Hippocampal formation (tissue), 2 donors: ENCODE results near the gene GNPTG.

Experiments
- DNase-seq, 2 donors: peaks; one replicate each; lab custom pipeline; 2025; lab: John Stamatoyannopoulos, UW

GNPTG gene

DNA sequence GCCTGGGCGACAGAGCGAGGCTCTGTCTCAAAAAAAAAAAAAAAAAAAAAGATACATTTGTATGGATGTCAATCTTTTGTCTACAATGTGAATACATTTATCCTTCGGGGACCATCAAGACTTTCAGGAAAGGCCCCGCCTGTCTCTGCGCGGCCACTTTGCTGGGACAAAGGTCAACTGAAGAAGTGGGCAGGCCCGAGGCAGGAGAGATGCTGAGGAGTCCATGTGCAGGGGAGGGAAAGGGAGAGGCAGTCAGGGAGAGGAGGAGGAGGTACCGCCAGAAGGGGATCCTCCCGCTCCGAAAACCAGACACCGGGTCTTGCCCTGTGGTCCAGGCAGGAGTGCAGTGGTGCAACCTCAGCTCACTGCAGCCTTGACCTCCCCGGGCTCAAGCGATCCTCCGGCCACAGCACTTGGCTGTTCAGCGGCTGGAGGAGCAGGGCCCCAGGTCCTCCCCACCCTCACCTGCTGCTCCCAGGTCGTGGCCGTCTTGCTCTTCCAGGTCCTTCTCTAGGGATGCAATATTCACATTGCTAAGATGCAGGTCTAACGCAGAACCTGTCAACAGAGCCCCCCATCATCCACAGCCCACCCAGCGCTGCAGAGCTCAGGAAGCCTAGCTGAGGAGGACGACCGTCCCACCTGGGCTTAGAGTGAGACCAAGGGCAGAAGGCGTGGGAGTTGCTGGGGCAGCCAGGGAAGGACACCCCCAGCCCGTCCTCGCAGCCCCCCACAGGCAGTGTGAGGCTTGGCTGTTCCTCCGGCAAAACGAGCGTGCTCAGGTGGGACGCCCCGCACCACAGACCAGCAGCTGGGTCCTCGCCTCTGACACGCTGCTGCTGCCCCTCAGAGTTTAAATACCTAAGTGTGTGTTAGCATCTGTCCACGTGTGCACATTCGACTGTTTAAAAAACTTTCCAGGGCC, 19.6 kb downstream of the GNPTG start:
- no peak for DNase-seq

DNA sequence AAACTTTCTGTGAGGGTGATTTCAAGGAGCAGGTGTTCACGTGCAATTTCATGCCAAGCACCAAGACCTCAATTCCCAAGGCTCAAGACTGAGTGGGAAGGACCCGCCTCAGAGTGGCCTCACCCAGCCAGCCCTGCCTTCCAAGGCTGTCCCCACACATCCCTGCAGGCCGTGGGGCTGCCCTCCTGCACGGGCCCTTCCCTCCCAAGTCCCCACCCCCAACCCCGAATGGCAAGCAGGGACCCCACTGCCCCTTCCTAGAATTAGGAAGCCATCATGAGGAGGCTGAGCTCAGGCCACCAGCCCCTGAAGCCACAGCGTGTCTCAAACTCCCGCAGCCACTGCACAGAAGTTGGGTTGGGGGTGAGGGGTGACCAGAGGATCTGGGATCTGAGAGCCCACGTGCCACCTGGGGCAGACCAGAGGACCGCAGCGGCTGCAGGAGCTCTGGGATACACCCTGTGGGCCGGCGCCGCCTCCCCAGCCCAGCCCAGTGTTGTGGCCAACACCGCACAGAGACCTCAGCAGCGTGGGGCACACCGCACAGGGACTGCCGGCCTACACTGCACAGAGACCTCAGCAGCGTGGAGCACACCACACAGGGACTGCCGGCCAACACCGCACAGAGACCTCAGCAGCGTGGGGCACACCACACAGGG, 20.7 kb downstream of the GNPTG start:
- no peak for DNase-seq

DNA sequence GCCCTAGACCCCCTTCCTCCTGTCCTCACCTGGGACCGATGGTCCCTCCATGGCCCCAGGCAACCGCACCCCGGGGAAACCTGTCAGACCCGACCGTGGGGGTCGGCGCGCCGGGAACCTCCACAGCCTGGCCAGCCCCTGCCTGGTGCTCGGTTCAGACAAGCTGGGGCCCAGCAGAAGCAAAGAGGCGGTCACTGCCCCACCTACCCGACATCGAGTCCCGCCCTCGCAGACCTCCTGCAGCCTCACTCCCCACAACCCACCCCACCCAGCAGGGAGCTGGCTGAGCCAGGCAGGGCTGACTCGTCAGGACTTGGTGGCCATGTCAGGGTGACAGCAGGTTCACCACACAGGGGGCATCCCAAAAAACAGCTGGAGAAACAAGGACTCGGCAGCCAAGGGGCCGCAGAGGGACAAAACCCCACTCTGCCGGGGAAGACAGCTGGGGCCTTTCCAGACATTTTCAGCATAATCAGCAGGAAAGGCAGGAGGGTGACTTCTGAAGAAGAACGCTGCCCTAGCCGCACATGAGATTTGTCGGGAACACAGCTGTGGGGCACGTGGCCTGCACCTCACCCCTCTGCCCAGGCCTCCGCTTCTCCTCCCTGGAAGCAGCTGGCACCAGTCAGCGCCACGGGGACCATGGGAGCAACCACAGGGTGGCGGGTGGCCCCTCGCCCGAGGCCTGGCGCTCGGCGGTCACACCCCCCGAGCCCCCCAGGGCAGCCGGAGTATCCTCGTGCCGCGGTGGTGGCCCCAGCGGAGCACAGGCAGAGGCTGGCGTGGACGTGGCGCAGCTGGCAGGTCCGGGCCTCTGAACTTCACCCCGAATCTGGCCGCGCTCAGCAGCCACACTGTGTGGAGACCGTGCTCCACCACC, 22.9 kb downstream of the GNPTG start:
- no peak for DNase-seq

DNA sequence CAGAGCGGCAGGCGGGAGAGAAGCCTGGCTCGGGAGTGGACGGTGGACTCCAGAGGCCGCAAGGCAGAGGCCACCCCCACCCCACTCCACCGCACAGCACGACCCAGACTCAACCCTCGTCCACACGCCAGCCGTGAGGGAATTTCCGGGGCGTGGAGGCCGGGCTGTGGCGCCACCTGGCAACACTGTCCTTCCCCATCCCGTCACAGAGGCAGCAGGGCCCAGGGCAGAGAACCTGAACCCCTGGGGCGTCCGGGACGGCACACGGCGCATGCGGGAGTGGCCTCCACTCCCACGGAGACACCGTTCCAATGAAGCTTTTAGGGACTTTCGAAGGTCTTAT, 23.5 kb downstream of the GNPTG start:
- no peak for DNase-seq

DNA sequence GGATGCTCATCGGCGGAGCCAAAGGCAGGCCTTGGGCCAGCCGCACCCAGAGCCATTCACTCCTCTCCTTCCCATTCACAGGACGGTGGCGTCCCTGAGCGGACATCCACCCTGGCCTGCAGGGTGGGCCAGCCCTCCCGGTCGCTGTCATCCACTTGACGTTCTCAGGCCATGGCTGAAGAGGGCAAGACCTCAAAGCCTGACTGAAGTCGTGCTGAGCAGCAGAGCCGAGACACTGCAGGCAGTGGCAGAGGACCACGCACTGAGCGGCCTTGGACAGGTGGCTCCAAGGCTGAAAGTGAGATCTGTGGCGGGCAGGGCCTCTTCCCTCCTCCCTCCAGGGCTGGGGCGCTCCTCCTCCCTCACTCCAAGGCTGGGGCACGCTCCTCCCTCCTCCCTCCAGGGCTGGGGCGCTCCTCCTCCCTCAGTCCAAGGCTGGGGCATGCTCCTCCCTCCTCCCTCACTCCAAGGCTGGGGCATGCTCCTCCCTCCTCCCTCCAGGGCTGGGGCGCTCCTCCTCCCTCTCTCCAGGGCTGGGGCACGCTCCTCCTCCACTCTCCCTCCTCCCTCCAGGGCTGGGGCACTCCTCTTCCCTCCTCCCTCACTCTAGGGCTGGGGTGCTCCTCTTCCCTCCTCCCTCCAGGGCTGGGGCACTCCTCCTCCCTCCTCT, 24.1 kb downstream of the GNPTG start:
- no peak for DNase-seq

DNA sequence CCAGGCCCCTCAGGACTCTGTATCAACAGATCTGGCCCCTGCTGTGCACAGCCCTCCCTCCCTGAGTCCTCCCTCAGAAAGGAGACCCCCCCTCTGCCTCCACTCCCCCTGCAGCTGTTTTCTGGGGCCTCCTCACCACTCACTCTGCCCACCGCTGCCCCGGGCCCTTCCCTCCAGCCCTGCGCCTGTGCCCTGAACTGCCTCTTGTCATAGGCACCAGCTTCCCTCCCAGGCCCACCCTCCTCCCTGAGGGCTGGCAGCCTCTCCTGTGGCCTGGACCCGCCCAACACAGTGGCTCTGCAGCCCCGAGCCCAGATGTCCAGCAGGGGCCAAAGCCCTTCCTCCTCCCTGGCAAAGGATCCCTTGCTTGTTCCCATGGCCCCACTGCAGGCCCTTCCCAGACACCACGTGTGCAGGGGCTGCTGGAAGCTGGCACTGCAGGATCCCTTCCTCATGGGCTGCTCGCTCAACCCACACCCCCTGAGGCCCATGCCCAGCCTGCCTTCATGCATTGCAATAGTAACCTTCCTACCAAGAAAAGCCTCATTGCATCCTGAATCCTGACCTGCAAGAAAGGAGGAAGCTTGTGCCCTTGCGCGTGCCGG, 25.8 kb downstream of the GNPTG start:
- peak; percentile 14 to 45 for DNase-seq

DNA sequence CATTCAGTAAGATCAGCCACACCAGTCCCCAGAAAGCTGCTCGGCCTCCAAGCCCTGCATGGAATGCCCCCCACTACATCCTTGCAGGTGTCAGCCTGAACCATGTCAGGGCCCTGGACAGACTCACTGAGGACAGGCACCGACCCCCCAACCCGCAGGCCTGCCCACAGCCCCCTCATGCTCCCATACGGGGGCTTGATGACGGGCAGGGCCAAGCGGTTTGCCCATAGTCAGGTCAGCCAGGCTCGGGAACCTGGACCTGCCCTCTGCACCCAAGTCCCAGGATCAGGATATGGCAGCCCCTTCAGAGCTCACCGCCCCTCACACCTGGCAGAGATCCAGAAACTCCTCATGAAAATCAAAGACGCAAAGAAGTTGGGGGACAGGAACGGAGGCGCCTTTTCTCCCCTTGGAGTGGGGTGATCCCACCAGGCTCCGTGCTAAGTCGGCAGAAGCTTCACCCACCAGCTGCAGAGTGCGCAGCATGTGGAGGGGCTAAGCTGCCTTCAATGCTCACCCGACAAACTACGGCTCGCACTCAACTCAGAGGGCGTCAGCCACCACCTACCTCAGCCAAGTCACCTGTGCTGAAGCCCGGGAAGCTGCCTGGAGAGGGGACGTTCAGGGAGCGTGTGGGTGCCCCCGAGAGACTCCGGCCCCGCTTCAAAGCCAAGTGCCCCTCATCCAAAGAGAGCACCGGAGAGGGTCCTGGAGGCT, 26.5 kb downstream of the GNPTG start:
- no peak for DNase-seq

DNA sequence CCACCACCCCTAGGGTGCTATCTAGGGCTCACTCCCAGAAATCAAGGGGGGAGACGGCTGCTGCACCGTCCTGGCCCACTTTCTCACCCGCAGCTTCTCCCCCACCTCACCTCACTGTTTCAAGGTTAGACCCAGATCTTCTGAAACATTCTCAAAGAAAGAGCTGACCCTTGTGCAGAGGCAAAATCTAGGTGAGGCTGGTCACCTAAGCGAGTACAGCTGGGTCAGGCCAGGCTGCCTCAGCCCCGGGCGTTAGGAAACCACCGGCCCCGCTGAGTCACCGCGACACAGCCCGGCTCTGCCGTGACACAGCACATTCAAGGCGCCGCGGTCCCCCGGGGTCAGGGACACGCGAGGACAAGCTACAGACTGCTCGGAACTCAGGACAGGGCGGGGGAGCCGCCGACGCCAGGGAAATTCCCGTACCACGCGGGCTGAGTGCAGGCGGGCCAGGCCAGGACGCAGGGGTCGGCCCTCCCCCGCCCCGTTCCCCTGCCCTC, 27.1 kb downstream of the GNPTG start:
- no peak for DNase-seq

DNA sequence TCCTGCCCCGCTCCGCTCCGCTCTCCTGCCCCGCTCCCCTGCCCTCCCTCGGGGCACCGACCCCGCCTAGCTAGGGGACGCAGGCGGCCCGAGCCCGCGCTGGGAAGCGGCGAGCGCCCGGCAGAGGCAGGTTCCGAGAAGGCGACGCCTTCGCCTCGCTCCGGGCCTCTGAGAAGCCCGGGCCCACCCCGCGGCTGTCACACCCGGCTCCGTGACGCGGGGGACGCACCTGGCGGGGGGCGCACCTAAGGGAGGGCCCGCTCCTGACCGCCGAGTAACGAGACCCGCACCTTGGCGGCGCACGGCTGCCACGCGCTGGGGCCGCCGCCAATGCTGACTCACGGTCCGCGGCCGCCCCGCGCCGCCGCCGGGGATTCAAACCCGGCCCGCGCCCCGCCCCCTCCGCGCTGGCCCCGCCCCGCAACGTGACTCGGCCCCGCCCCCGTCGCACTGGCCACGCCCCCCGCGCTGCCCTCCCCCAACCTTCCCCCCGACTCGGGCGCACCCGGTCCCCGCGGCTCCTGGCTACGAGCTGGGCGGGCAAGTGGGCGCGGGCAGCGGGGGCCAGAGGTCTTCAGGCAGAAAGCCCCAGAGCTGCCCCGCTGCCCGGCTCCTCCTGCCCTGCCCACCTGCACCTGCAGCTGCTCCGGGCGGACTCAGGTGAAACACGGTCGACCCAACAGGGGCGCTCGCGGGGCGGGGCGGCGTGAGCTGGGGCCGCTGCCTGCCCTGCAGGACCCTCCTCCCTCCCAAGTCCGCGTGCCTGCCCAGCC, 27.8 kb downstream of the GNPTG start:
- no peak for DNase-seq

DNA sequence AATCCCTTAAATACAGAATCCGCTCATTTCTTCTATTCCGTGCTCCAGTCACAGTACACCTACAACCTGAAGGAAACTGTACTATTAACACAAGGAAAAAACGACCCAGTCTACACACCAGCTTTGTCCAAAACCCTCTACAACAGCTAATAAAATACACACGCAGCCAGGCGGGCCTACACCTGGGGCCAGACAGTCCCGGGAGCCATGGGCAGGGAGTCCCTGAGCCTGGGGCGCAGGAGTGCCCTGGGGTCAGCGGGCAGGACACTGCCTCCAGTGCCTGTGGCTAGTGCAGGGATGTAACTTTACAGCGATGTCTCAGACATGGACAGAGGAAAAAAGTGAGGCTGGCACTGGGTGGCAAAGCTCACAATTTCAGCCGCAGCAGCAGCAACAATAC, 28.5 kb downstream of the GNPTG start:
- DNase-seq: no peak

DNA sequence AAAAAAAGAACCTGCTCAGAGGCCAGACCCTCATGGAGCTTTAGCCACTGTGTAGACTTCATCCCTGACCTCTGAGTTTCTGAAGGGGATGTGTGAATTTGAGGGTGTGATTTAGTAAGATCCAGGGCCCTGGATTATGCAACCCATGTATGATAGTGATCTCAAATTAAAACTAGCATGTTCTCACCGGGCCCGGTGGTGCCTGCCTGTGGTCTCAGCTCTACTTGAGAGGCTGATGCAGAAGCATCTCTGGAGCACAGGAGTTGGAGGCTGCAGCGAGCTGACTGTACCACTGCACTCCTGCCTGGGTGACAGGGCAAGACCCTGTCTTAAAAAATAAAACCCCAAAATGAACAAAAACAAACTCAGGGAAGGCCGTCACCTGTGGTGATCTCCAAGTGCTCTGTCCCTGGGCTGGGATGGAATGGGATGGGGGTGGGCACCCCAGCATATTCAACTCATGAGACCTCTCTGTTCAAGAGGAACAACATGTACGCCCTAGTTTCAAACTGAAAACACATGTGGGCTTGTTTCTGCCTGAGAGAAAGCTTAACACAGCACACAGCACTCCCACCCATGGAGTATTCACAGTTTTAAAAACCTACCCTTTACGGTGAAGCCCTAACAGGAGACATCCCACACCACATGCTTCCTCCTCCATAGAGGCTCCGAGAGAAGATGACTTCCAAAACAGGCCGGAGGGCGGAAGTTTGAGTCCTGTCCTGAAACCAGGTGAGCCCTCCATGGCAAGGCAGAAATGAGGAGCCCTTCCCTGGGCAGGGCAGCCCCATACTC, 30.1 kb downstream of the GNPTG start:
- no peak for DNase-seq

DNA sequence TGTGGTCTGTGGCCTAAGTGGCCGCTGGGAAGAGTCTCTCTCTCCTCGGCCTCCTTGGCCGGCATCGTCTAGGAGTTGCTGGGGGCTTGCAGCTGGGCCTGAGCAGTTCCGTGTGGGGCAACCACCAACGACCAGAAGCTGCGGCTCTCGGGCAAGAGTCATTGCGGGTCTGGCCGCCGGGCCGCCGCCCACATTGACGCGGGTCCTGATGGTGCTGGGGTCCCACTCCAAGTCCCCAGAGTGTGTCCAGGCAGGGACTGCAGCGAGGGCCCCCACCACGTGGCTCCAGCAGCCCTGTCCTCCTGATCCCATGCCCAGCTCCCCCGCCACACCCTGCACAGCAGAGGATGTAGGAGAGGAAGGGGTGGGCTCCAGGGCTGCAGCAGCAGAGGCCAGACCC, 31.8 kb downstream of the GNPTG start:
- DNase-seq: no peak

DNA sequence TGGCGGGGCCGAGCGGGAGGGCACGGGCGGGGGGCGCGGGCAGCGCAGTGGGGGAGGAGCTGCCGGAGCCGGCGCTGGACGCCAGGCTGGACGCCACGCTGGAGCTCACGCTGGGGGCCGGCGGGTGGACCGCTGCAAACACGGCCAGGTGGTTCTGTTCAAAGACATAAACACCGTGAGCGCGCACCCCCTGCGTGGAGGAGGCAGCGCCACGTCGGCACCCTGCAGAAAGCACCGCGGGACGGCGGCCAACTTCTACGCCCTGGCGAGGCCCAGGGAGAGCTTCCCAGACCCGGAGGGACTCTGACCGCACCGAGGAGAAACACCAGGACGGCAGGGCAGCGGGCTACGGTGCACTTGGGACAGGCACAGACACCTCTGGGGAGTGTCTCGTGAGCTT, 33.5 kb downstream of the GNPTG start:
- DNase-seq: no peak

DNA sequence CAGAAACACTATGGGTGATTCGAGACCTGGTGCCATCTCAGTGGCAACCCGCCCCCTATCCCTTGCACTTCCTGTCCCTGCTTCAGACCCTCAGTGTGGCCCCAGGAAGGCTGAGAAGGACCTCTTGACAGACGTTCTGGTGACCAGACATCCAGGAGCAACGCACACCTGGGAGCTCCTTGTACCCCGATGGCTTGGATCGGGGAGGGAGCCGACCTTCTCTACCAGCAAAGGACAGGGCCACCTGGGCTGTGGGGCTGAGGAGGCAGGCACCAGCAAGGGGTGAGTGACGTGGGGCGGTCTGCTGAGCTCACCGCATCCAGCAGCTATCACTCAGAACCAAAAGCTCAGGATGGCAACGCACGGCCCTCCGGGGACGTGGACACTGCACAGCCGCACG, 35.6 kb downstream of the GNPTG start:
- DNase-seq: no peak

DNA sequence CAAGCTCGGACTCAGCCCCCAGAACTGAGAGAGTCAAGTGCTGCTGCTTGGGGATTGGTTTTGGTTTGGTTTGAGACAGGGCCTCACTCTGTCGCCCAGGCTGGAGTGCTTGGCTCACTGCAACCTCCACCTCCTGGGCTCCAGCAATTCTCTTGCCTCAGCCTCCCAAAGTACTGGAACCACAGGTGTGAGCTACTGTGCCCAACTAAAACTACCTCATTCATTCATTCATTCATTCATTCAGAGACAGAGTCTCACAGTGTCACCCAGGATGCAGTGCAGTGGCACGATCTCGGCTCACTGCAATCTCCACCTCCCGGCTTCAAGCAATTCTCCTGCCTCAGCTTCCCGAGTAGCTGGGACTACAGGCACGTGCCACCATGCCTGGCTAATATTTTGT, 38.0 kb downstream of the GNPTG start:
- no peak for DNase-seq

DNA sequence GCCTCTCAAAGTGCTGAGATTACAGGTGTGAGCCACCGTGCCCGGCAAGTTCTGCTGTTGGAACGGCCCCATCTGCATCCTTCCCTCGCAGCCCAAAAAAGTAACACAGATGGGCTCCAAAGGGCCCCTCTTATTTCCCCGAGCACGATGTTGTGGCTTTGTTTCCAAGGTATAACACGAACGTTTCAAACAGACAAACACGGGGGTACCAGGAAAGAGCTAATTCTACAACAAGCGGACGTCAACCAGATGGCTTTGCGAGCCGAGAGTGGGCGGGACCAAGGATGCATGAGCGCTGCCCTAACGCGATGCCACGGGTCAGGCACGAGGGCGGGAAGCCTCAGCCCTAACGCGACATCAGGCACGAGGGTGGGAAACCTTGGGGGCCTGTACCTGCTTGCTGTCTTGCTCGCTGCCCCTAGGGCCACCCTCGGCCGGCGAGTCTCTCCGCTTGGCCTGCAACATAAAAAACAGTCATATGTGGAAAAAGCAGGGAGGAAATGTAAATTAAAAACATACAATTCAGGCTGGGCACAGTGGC, 38.6 kb downstream of the GNPTG start:
- DNase-seq: no peak

DNA sequence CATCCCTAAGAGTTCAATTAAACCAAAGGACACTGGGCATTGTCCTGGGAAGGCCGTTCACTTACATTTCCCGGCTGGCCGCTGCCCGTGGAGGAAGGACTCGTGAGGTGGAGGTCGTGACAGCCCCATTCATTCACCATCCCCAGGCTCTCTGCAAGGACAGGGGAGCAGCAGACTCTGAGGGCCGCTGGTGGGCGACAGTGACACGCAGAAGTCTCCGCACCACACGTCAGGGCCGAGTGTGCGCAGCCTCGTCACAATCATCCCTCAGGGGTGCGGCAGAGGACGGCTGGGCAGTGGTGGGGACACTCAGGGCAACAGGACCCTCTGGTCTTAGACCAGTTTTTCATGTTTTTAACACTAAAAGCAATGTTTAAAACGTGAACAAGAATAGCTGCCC, 41.1 kb downstream of the GNPTG start:
- no peak for DNase-seq

DNA sequence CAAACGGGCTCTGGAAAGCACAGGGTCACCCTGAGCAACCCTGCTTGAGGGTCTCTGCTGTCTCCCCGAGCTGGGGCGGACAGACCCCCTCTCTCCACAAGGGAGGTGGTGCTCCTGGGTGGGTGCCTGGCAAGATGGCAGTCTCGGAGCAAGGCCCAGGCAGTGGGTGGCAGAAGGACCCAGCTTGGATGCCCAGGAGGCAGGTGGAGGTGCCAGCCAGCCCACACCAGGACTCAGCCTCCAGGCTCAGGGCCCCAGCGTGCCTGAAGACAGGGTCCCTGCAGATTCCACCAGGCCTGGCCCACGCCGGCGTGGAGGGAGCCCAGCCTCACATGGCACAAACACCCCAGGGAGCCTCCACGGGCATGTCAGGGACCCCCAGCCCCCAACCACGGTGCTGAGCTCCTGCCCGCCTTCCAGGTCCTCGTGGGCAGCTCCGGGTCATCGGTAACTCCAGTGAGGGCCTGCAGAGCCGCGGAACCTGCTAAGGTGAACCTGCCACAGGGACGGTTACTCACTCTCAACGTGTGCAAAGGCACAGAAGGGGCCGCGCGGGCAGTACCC, 42.0 kb downstream of the GNPTG start:
- no peak for DNase-seq
